NB4 (cell line): ENCODE measurements around the gene ACOT7.

Experiments used
- CTCF ChIP-seq: IDR thresholded peaks from one replicate; pipeline ENCODE4 v1.5.1; 2012; ENCODE audit warnings: low read depth, low read length
- POLR2A ChIP-seq: IDR thresholded peaks from 2 replicates; pipeline ENCODE4 v1.6.1; 2011; ENCODE audit warnings: mild to moderate bottlenecking; ENCODE audit not compliant: insufficient read length; ENCODE audit errors: extremely low read depth
- TF ChIP-seq, protein P1 (sequence below): IDR thresholded peaks from 2 replicates; pipeline ENCODE4 v1.6.1; 2011; ENCODE audit warnings: low read depth, low read length

- no peak for TF ChIP-seq CTCF
- TF ChIP-seq, protein P1, sequence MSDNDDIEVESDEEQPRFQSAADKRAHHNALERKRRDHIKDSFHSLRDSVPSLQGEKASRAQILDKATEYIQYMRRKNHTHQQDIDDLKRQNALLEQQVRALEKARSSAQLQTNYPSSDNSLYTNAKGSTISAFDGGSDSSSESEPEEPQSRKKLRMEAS = no peak
- TF ChIP-seq POLR2A = no peak
These were observed 33.5 kb downstream of the ACOT7 start for GRCh38 chr1:6360117-6360496.
